HG03064 (cell line): Measurements from ENCODE around the gene PTPRN2.
"Not testable (repeated sequence)": the region's sequence is repeated elsewhere in the genome, so short reads cannot be mapped to it uniquely, and the experiment has no call there.

Experiments used
- ATAC-seq: cut with Tn5 transposase; IDR thresholded peaks from one replicate; pipeline ENCODE4 v1.9.1; 2021; ENCODE audit warnings: low read depth; ENCODE audit not compliant: unreplicated experiment

PTPRN2 gene

GRCh38 chr7:157497367-157497743 is 1090.3 kb downstream of the PTPRN2 start:
- no peak for ATAC-seq

- ATAC-seq = no peak
Observed at GRCh38 chr7:157496416-157497275, 1091.0 kb downstream of the PTPRN2 start.

- no peak for ATAC-seq
Observed at GRCh38 chr7:157495594-157495993, 1092.0 kb downstream of the PTPRN2 start.

- ATAC-seq = no peak
Observed at GRCh38 chr7:157495177-157495553, 1092.5 kb downstream of the PTPRN2 start.

GRCh38 chr7:157494506-157495176 is 1093.0 kb downstream of the PTPRN2 start:
- ATAC-seq = no peak

GRCh38 chr7:157493776-157494175 is 1093.8 kb downstream of the PTPRN2 start:
- no peak for ATAC-seq

- ATAC-seq = no peak
Observed at GRCh38 chr7:157493017-157493416, 1094.6 kb downstream of the PTPRN2 start.

- ATAC-seq = no peak
Observed at GRCh38 chr7:157490465-157490912, 1097.1 kb downstream of the PTPRN2 start.

GRCh38 chr7:157489870-157490269 is 1097.8 kb downstream of the PTPRN2 start:
- not testable (repeated sequence) for ATAC-seq
